Chondrocyte (in vitro differentiated cells): Measurements from ENCODE around the gene SLC2A2. TPM values are rescaled to one million over a fixed set of nuclear protein-coding genes. Genes with fewer than 3 reads are reported as not detected.

Source experiments
- DNase-seq: peaks from one replicate; pipeline ENCODE4 v3.0.0; 2021; ENCODE audit warnings: mixed read lengths, low spot score
- H3K27ac Mint-ChIP-seq: one replicate; pipeline ENCODE4 v1.8.0; 2021; ENCODE audit warnings: mild to moderate bottlenecking, moderate library complexity, mixed read lengths; ENCODE audit not compliant: unreplicated experiment
- H3K27me3 Mint-ChIP-seq: 2 replicates; pipeline ENCODE4 v1.8.0; 2021; ENCODE audit warnings: low read depth, mixed read lengths
- H3K36me3 Mint-ChIP-seq: 2 replicates; pipeline ENCODE4 v1.8.0; 2021; ENCODE audit warnings: low read depth, mixed read lengths
- H3K4me1 Mint-ChIP-seq: 2 replicates; pipeline ENCODE4 v1.8.0; 2021; ENCODE audit warnings: low read depth, mild to moderate bottlenecking, mixed read lengths
- H3K4me3 Mint-ChIP-seq: one replicate; pipeline ENCODE4 v1.8.0; 2021; ENCODE audit warnings: mild to moderate bottlenecking, moderate library complexity, mixed read lengths; ENCODE audit not compliant: unreplicated experiment
- H3K9me3 Mint-ChIP-seq: 2 replicates; pipeline ENCODE4 v1.8.0; 2021; ENCODE audit warnings: low read depth, mixed read lengths
- total RNA-seq: library from RNA; stranded (reverse); gene quantifications from 3 replicates; pipeline ENCODE4 v1.2.1, GENCODE V29; 2021
- TF ChIP-seq, protein P1 (sequence below): fragments of 200-600 bp; sonication (generic); IDR thresholded peaks from 2 replicates; pipeline ENCODE4 v1.5.0; 2021; ENCODE audit warnings: antibody characterized with exemption, mild to moderate bottlenecking, moderate library complexity

The SLC2A2 gene
- total RNA-seq, 1 donor from 2014 or later = not detected

DNA sequence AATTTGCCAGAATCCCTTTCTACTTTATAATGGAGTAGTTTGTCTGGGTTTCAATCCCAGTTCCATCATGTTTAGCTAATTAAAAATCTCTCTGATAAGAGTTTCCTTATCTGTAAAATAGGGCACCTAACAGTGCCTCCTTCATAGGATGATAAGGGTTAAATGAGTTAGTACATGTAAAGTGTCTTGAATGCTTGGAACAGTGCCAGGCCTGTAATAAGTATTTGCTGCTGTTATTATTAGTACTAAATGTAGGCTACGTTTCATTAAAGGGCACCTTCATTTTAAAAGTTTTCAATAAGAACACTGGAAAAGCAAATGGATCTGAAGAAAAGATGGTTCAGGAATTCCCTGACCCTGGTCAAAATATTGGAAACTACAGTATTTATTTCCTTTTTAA lies 11.8 kb upstream of the SLC2A2 start:
- DNase-seq = no peak
- Mint-ChIP-seq H3K27ac (no peak overlapping the region), H3K27me3 (peaks cover 6% of the 10 kb centered on the region), H3K9me3 (no peaks in the 10 kb centered on the region), H3K4me1 (no peaks in the 10 kb centered on the region), H3K4me3 (no peak overlapping the region), H3K36me3 (no peaks in the 10 kb centered on the region)
- TF ChIP-seq, protein P1, sequence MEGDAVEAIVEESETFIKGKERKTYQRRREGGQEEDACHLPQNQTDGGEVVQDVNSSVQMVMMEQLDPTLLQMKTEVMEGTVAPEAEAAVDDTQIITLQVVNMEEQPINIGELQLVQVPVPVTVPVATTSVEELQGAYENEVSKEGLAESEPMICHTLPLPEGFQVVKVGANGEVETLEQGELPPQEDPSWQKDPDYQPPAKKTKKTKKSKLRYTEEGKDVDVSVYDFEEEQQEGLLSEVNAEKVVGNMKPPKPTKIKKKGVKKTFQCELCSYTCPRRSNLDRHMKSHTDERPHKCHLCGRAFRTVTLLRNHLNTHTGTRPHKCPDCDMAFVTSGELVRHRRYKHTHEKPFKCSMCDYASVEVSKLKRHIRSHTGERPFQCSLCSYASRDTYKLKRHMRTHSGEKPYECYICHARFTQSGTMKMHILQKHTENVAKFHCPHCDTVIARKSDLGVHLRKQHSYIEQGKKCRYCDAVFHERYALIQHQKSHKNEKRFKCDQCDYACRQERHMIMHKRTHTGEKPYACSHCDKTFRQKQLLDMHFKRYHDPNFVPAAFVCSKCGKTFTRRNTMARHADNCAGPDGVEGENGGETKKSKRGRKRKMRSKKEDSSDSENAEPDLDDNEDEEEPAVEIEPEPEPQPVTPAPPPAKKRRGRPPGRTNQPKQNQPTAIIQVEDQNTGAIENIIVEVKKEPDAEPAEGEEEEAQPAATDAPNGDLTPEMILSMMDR = no peak

DNA sequence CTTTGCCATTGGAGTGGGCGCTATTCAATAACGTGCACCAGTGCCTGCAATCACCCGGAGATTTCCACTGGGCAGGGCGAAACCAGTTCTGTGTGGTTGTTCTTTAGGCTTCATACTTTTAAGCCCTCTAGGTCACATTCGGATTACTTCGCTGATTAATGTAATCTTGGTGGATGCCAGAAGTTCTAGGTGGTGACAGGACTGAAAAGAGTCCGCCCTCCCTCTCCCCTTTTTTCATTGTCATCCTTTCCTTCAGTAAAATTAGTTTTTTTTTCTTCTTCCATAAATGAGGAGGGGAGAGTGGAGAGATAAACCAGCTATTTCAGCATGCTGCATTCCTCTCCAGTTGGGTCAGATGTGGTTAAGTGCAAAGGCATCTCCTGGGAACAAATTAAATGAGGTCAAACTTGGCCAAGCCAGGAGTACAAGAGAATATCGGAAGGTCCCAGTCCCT lies 2.3 kb upstream of the SLC2A2 start:
- no peak for DNase-seq
- Mint-ChIP-seq H3K36me3 (no peaks in the 10 kb centered on the region), H3K9me3 (no peaks in the 10 kb centered on the region), H3K4me3 (no peak overlapping the region), H3K4me1 (no peaks in the 10 kb centered on the region), H3K27ac (no peak overlapping the region), H3K27me3 (no peaks in the 10 kb centered on the region)
- TF ChIP-seq, protein P1 = no peak

DNA sequence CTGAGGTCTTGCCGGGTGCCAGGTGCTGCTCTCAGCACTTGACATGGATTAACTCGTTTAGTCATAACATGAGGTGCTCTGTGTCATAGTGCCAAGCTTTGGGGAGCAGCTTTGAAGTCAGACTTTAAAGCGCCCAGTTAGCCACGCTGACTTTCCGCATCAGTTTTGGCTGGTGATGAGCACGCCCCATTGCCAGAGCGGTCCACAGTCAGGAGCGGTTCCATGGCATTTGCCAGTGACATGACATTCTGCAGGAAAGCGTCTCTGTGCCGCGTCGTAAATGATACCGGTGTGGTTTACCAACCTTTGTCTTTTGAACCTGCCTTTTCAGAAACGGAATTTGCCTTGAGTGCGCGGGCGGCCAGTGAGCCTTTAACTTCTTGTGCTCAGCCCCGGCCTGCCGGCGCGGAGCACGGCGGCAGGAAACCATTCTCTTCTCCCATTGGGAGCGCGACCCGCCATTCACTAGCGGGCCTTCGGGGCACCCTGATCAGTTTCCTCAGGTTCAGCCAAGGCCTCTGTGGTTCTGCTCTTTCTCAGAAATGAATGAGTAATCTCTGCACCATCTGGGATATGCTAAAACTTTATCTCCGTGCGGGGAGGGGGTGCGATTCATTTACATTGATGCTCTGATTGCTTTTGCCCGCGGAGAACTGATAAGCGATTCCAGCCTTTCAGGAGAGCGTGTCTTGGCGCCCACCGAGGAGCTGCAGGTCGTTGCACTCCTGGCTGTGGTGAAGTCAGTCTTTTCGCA lies 1.7 kb upstream of the SLC2A2 start:
- H3K4me3 Mint-ChIP-seq = no peak overlapping the region
- TF ChIP-seq, protein P1 = no peak
- no peak for DNase-seq

DNA sequence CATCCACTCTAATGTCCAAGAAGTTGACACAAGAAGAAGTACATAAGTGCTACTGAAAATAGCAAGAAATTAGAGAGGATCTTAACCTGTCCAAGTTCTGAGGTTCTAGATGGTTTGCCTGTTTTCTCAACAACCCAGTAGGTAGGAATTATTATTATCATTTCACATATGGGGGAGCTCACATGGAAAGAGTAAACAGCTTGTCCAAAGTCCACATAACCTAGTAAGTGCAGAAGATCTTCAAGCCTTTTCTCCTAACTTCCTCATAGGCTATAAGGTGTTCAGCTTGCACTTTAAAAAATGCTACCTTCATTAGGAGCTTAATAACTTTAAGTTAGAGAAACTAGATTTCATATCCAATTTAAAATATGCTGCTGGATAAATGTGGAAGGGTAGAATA lies 3.0 kb downstream of the SLC2A2 start:
- peaks cover 1% of the 10 kb centered on the region for H3K4me1 Mint-ChIP-seq
- DNase-seq = no peak
- no peak overlapping the region for H3K27ac Mint-ChIP-seq
- H3K27me3 Mint-ChIP-seq = no peaks in the 10 kb centered on the region
- H3K36me3 Mint-ChIP-seq = no peaks in the 10 kb centered on the region
- H3K9me3 Mint-ChIP-seq = no peaks in the 10 kb centered on the region
- TF ChIP-seq, protein P1 = no peak
- no peak overlapping the region for H3K4me3 Mint-ChIP-seq

More for the DNA sequence above, 1.7 kb upstream of the SLC2A2 start:
- Mint-ChIP-seq H3K9me3 (no peaks in the 10 kb centered on the region), H3K4me1 (no peaks in the 10 kb centered on the region), H3K27ac (no peak overlapping the region), H3K27me3 (no peaks in the 10 kb centered on the region), H3K36me3 (no peaks in the 10 kb centered on the region)

DNA sequence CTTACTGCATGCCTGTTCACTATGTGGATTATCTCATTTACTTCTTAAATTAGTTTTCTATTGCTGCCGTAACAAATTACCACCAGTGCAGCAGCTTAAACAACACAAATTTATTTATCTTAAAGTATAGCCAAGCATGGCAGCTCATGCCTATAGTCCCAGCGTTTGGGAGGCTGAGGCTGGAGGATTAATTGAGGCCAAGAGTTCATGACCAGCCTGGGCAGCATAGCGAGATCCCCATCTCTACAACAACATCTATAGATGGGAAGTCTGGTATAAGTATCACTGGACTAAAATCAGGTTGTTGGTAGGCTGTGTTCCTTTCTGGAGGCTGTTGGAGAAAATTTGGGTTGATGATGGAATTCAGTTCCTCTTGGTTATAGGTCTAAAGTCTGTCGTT lies 5.1 kb downstream of the SLC2A2 start:
- H3K4me1 Mint-ChIP-seq = peaks cover 9% of the 10 kb centered on the region
- H3K36me3 Mint-ChIP-seq = no peaks in the 10 kb centered on the region
- H3K27ac Mint-ChIP-seq = no peak overlapping the region
- no peak overlapping the region for H3K4me3 Mint-ChIP-seq
- H3K9me3 Mint-ChIP-seq = no peaks in the 10 kb centered on the region
- no peak for DNase-seq
- no peaks in the 10 kb centered on the region for H3K27me3 Mint-ChIP-seq
- TF ChIP-seq, protein P1 = no peak
